Natural killer cell (primary cell): Measurements from ENCODE around the gene LAPTM4A. TPM values are rescaled to one million over a fixed set of nuclear protein-coding genes. Genes with fewer than 3 reads are reported as not detected.

Source experiments
- ATAC-seq, 3 donors: fragments of 150-1000 bp in 2 of 3; fragments of 200-7000 bp in 1 of 3; cut with Tn5 transposase; 1 replicate in 1 of 3; 2 replicates in 2 of 3; pipeline ENCODE4 v1.10.0; 2021; ENCODE audit warnings: mild to moderate bottlenecking in 2 of 3, moderate library complexity in 2 of 3
- DNase-seq, 2 donors: peaks; one replicate each; pipeline versions ENCODE4 v3.0.0 to v3.0.0-alpha.2; 2013 to 2021; ENCODE audit warnings: mixed read lengths in 1 of 2
- H3K27ac ChIP-seq: one replicate; pipeline ENCODE4 v1.5.1; 2013; ENCODE audit warnings: mild to moderate bottlenecking, low read length
- H3K27me3 ChIP-seq: one replicate; pipeline ENCODE4 v1.6.1; 2013; ENCODE audit warnings: low read length; ENCODE audit not compliant: control insufficient read depth, insufficient read depth
- H3K36me3 ChIP-seq: one replicate; pipeline ENCODE4 v1.6.1; 2013; ENCODE audit warnings: low read length; ENCODE audit not compliant: control insufficient read depth, insufficient read depth
- H3K4me1 ChIP-seq: one replicate; pipeline ENCODE4 v1.6.1; 2013; ENCODE audit warnings: low read length; ENCODE audit not compliant: control insufficient read depth, insufficient read depth
- H3K4me3 ChIP-seq: one replicate; pipeline ENCODE4 v1.5.1; 2013; ENCODE audit warnings: low read length
- H3K9me3 ChIP-seq: one replicate; pipeline ENCODE4 v1.6.1; 2013; ENCODE audit warnings: low read length; ENCODE audit not compliant: control insufficient read depth, insufficient read depth
- H3K27ac Mint-ChIP-seq, 2 donors: one replicate each; pipeline ENCODE4 v1.8.0; 2022; ENCODE audit warnings: mild to moderate bottlenecking in 2 of 2, mixed read lengths in 2 of 2, moderate library complexity in 1 of 2
- H3K27me3 Mint-ChIP-seq, 2 donors: one replicate each; pipeline ENCODE4 v1.8.0; 2022; ENCODE audit warnings: low read depth in 2 of 2, mixed read lengths in 2 of 2
- H3K36me3 Mint-ChIP-seq: one replicate; pipeline ENCODE4 v1.8.0; 2022; ENCODE audit warnings: mixed read lengths
- H3K4me1 Mint-ChIP-seq, 2 donors: one replicate each; pipeline ENCODE4 v1.8.0; 2022; ENCODE audit warnings: mixed read lengths in 2 of 2
- H3K4me3 Mint-ChIP-seq: one replicate; pipeline ENCODE4 v1.8.0; 2022; ENCODE audit warnings: mild to moderate bottlenecking, moderate library complexity, mixed read lengths
- H3K9me3 Mint-ChIP-seq, 2 donors: one replicate each; pipeline ENCODE4 v1.8.0; 2022; ENCODE audit warnings: mixed read lengths in 2 of 2
- WGBS: methylation state at CpG from one replicate; pipeline ENCODE4 v1.1.7; 2013; ENCODE audit warnings: missing lambda C conversion rate; ENCODE audit not compliant: insufficient coverage; 5-methylcytosine and 5-hydroxymethylcytosine counted together
- intact Hi-C: fragments of 100-400 bp; cut with micrococcal nuclease; formaldehyde crosslinking; loops from one replicate; pipeline ENCODE4 v1.14.2; 2022
- total RNA-seq, 4 donors: library from RNA; stranded (reverse); fragments of 120-200 nt in 1 of 4; gene quantifications; one replicate each; pipeline versions ENCODE4 v1.2.3 to v1.2.4, GENCODE V29; 2013 to 2022
- TF ChIP-seq, protein P1 (sequence below): fragments of 200-600 bp; IDR thresholded peaks from one replicate; pipeline ENCODE4 v1.8.0; 2022; ENCODE audit warnings: antibody characterized with exemption

Gene LAPTM4A
- total RNA-seq, 3 donors from 2014 or later (not counting 1 experiment from before 2014, with no cell fraction given) = 60.6 to 98.4 (median 75.0) TPM

DNA sequence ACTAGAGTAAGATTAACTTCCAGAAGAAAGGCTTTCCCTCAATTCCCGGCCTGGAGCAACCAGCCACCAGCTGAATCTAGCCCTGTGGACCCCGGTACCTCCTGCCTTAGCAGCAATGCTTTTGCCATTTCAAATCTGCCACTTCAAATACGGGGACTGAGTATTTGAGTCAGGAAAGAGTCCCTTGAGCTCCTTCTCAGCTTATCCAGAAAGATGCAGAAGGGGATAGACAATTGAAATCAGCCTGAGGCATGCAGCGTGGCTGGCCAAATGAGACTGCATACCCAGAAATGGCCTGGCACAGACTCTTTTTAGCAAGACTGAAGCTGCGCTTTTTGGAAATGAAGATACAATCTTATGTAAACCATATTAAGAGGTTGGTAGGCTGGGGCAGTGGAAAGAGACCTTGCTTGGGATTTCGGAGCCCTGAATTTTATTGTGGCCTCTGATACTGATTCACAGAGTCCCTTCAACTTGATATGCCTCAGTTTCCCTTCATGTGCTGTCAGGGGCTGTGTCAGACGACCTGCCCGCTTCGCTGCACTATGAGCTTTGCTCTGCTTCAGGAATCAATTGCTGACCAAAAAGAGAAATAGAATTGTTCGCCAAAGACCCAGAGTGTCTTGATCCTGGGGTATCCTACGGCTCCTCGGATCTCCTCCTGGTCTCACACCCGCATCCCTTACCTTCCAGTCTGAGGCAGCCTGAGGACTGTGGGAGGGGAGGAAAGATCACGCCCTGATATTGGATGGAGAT is 40.0 kb downstream of the LAPTM4A start:
- Histone ChIP-seq H3K27ac (no peak overlapping the region), H3K4me3 (no peak overlapping the region), H3K27me3 (peaks cover 20% of the 10 kb centered on the region), H3K9me3 (no peaks in the 10 kb centered on the region), H3K4me1 (peaks cover 10% of the 10 kb centered on the region), H3K36me3 (no peaks in the 10 kb centered on the region)
- Mint-ChIP-seq H3K27ac (no peak overlapping the region), H3K9me3 (no peaks in the 10 kb centered on the region), H3K27me3 (peaks cover 51 to 59% of the 10 kb centered on the region in 2 donors), H3K4me3 (peak overlapping the region; percentile 74), H3K36me3 (no peaks in the 10 kb centered on the region), H3K4me1 (peaks cover 7 to 10% of the 10 kb centered on the region in 2 donors)
- no peak for DNase-seq
- 91% methylated on average over 14 of the region's 14 CpGs for whole genome bisulfite sequencing
- ATAC-seq = no peak
- TF ChIP-seq, protein P1, sequence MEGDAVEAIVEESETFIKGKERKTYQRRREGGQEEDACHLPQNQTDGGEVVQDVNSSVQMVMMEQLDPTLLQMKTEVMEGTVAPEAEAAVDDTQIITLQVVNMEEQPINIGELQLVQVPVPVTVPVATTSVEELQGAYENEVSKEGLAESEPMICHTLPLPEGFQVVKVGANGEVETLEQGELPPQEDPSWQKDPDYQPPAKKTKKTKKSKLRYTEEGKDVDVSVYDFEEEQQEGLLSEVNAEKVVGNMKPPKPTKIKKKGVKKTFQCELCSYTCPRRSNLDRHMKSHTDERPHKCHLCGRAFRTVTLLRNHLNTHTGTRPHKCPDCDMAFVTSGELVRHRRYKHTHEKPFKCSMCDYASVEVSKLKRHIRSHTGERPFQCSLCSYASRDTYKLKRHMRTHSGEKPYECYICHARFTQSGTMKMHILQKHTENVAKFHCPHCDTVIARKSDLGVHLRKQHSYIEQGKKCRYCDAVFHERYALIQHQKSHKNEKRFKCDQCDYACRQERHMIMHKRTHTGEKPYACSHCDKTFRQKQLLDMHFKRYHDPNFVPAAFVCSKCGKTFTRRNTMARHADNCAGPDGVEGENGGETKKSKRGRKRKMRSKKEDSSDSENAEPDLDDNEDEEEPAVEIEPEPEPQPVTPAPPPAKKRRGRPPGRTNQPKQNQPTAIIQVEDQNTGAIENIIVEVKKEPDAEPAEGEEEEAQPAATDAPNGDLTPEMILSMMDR = no peak
- intact Hi-C loops = no loop called here

DNA sequence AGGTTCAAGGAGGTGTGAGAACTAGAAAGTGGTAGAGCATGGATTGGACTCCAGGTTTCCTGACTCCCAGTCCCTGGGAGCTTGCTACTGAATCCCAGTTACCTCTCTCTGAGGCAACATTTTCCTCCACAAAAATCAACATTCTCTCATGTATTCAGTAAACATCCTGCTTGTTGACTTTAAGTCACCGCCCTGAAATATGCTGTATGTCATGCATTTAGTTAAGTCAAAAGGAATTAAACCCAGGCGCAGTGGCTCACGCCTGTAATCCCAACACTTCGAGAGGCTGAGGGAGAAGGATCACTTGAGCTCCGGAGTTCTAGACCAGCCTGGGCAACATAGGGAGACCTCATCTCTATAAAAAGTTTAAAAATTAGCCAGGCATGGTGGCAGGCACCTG is 42.7 kb downstream of the LAPTM4A start:
- no peak overlapping the region for H3K4me3 Mint-ChIP-seq
- peaks cover 7 to 10% of the 10 kb centered on the region in 2 donors for H3K4me1 Mint-ChIP-seq
- intact Hi-C loops = no loop called here
- H3K27ac ChIP-seq = no peak overlapping the region
- DNase-seq = no peak
- H3K9me3 Mint-ChIP-seq = no peaks in the 10 kb centered on the region
- ATAC-seq = no peak
- H3K27ac Mint-ChIP-seq = no peak overlapping the region
- 92% methylated on average over 5 of the region's 5 CpGs for WGBS
- H3K4me1 ChIP-seq = peaks cover 10% of the 10 kb centered on the region
- no peaks in the 10 kb centered on the region for H3K9me3 ChIP-seq
- no peaks in the 10 kb centered on the region for H3K36me3 ChIP-seq
- no peaks in the 10 kb centered on the region for H3K36me3 Mint-ChIP-seq
- H3K27me3 Mint-ChIP-seq = peaks cover 44 to 45% of the 10 kb centered on the region in 2 donors
- H3K27me3 ChIP-seq = peaks cover 19% of the 10 kb centered on the region
- H3K4me3 ChIP-seq = no peak overlapping the region
- TF ChIP-seq, protein P1 = no peak

DNA sequence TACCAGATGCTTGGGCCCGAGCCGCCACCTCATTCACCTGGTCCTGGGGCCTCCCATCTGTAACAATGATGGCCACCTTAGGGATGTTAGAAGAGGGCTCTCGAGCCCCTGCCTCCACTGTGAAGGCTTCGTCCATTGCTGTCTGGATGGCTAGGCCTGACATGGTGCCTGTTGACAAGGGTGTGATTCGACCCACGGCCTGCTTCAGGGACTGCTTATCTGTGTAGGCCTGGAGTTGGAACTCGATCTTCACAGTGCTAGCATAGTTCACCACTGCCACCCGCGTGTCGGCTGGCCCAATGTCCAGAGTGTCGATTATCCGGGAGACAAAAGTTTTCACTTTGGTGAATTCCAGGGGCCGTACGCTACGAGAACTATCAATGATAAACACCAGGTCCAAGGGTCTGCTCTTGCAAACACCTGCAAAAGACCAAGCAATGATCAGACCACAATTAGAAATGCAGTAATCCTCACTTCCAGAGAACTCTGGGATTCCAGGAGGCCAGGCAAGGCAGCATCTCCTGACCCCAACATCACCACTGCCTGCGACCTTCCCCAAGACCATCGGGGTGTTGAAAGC is 45.4 kb downstream of the LAPTM4A start:
- ATAC-seq (no peak), DNase-seq (no peak)
- H3K27ac ChIP-seq = no peak overlapping the region
- no peaks in the 10 kb centered on the region for H3K36me3 ChIP-seq
- no peaks in the 10 kb centered on the region for H3K4me1 ChIP-seq
- no peak overlapping the region for H3K4me3 ChIP-seq
- no peaks in the 10 kb centered on the region for H3K36me3 Mint-ChIP-seq
- intact Hi-C loops = no loop called here
- H3K9me3 Mint-ChIP-seq = no peaks in the 10 kb centered on the region
- H3K9me3 ChIP-seq = no peaks in the 10 kb centered on the region
- H3K27me3 ChIP-seq = no peaks in the 10 kb centered on the region
- H3K27me3 Mint-ChIP-seq = peaks cover 39 to 43% of the 10 kb centered on the region in 2 donors
- WGBS = 95% methylated on average over 17 of the region's 17 CpGs
- no peaks in the 10 kb centered on the region for H3K4me1 Mint-ChIP-seq
- TF ChIP-seq, protein P1 = no peak
- H3K4me3 Mint-ChIP-seq = no peak overlapping the region
- no peak overlapping the region for H3K27ac Mint-ChIP-seq
